ENCODE measurements around the gene DGKH.

- TF ChIP-seq CTCF (conservative IDR thresholded peaks at IDR 0.05) (no peak), EZH2 (IDR thresholded peaks at IDR 0.05; ENCODE audit: low read depth) (no peak)
Observed at GRCh38 chr13:42140494-42140893, 92.0 kb downstream of the DGKH start.

All from PC-9 (cell line).